CD14-positive monocyte (primary cell): ENCODE results near the gene PADI2. TPM values are rescaled to one million over a fixed set of nuclear protein-coding genes. Genes with fewer than 3 reads are reported as not detected.

Source experiments
- DNase-seq, 3 donors: peaks; one replicate each; pipeline ENCODE4 v3.0.0-alpha.2; 2011 to 2022
- H2AFZ ChIP-seq: 2 replicates; pipeline ENCODE4 v1.6.0; 2012; ENCODE audit warnings: mild to moderate bottlenecking, low read depth, low read length, inconsistent platforms; ENCODE audit not compliant: insufficient read depth, poor library complexity, severe bottlenecking
- H3K27ac ChIP-seq, 2 donors: 1 replicate in 1 of 2; 2 replicates in 1 of 2; pipeline ENCODE4 v1.5.1; 2012 to 2013; ENCODE audit warnings: low read length in 2 of 2, control low read depth in 1 of 2, inconsistent platforms in 1 of 2, low read depth in 1 of 2, mild to moderate bottlenecking in 1 of 2
- H3K27me3 ChIP-seq, 2 donors: one replicate each; pipeline versions ENCODE4 v1.6.0 to v1.6.1; 2011 to 2013; ENCODE audit warnings: low read length in 2 of 2; ENCODE audit not compliant: control insufficient read depth in 2 of 2, insufficient read depth in 2 of 2
- H3K36me3 ChIP-seq, 2 donors: replicated peaks in 1 of 2; 1 replicate in 1 of 2; 2 replicates in 1 of 2; pipeline versions ENCODE4 v1.5.1 to v1.6.1; 2012 to 2013; ENCODE audit warnings: low read length in 2 of 2, control low read depth in 1 of 2, inconsistent platforms in 1 of 2, mild to moderate bottlenecking in 1 of 2; ENCODE audit not compliant: insufficient read depth in 2 of 2, control insufficient read depth in 1 of 2
- H3K4me1 ChIP-seq, 2 donors: 1 replicate in 1 of 2; 2 replicates in 1 of 2; pipeline versions ENCODE4 v1.5.1 to v1.6.1; 2012 to 2013; ENCODE audit warnings: low read length in 2 of 2, control low read depth in 1 of 2, inconsistent platforms in 1 of 2, mild to moderate bottlenecking in 1 of 2, moderate library complexity in 1 of 2; ENCODE audit not compliant: insufficient read depth in 2 of 2, control insufficient read depth in 1 of 2
- H3K4me2 ChIP-seq: replicated peaks from 2 replicates; pipeline ENCODE3; 2012; ENCODE audit warnings: low read length, moderate library complexity, mild to moderate bottlenecking; ENCODE audit not compliant: poor library complexity, severe bottlenecking; ENCODE audit errors: extremely low read depth
- H3K4me3 ChIP-seq, 3 experiments: fragments of 200-600 bp in 1 of 3; sonication (generic) in 1 of 3; replicated peaks in 1 of 3; 1 replicate in 2 of 3; 2 replicates in 1 of 3; pipeline ENCODE4 v1.5.1; 2011 to 2013; ENCODE audit warnings: low read length in 3 of 3, mild to moderate bottlenecking in 3 of 3, control low read depth in 2 of 3, low read depth in 2 of 3, inconsistent platforms in 1 of 3, moderate library complexity in 1 of 3
- H3K79me2 ChIP-seq: 2 replicates; pipeline ENCODE4 v1.6.0; 2012; ENCODE audit warnings: mild to moderate bottlenecking, control low read depth, inconsistent platforms, low read length, moderate library complexity; ENCODE audit not compliant: insufficient read depth
- H3K9ac ChIP-seq: 2 replicates; pipeline ENCODE4 v1.6.0; 2017; ENCODE audit warnings: low read length, mild to moderate bottlenecking; ENCODE audit not compliant: insufficient read depth, poor library complexity, severe bottlenecking
- H3K9me3 ChIP-seq, 2 donors: replicated peaks in 1 of 2; 1 replicate in 1 of 2; 2 replicates in 1 of 2; pipeline versions ENCODE4 v1.5.1 to v1.6.1; 2012 to 2013; ENCODE audit warnings: low read length in 2 of 2, control low read depth in 1 of 2; ENCODE audit not compliant: control insufficient read depth in 1 of 2, insufficient read depth in 1 of 2
- H4K20me1 ChIP-seq: 2 replicates; pipeline ENCODE4 v1.6.0; 2012; ENCODE audit warnings: mild to moderate bottlenecking, low read length, control low read depth, moderate library complexity; ENCODE audit not compliant: insufficient read depth
- H3K27ac Mint-ChIP-seq, 7 donors: one replicate each; pipeline ENCODE4 v1.8.0; 2020; ENCODE audit warnings: mild to moderate bottlenecking in 7 of 7, mixed read lengths in 7 of 7, moderate library complexity in 6 of 7, inconsistent platforms in 2 of 7
- H3K27me3 Mint-ChIP-seq, 3 donors: one replicate each; pipeline ENCODE4 v1.8.0; 2021 to 2022; ENCODE audit warnings: low read depth in 3 of 3, mild to moderate bottlenecking in 3 of 3, mixed read lengths in 3 of 3, moderate library complexity in 3 of 3, inconsistent platforms in 1 of 3
- H3K36me3 Mint-ChIP-seq, 2 donors: one replicate each; pipeline ENCODE4 v1.8.0; 2020; ENCODE audit warnings: mixed read lengths in 2 of 2, inconsistent platforms in 1 of 2, mild to moderate bottlenecking in 1 of 2
- H3K4me1 Mint-ChIP-seq: one replicate; pipeline ENCODE4 v1.8.0; 2020; ENCODE audit warnings: mild to moderate bottlenecking, mixed read lengths
- H3K4me3 Mint-ChIP-seq, 2 donors: one replicate each; pipeline ENCODE4 v1.8.0; 2020; ENCODE audit warnings: mild to moderate bottlenecking in 2 of 2, mixed read lengths in 2 of 2, moderate library complexity in 1 of 2
- H3K9me3 Mint-ChIP-seq, 7 donors: one replicate each; pipeline ENCODE4 v1.8.0; 2020 to 2022; ENCODE audit warnings: mixed read lengths in 7 of 7, mild to moderate bottlenecking in 6 of 7, moderate library complexity in 6 of 7, inconsistent platforms in 2 of 7
- WGBS: methylation state at CpG from one replicate; pipeline ENCODE4 v1.1.5; 2013; ENCODE audit warnings: missing lambda C conversion rate; ENCODE audit not compliant: insufficient coverage; 5-methylcytosine and 5-hydroxymethylcytosine counted together
- intact Hi-C, 2 donors: fragments of 100-400 bp; cut with micrococcal nuclease; formaldehyde crosslinking; loops; one replicate each; pipeline versions ENCODE4 v1.15.0 to v1.15.1; 2023
- polyA plus RNA-seq, 3 donors: library from polyadenylated mRNA; depleted of rRNA in 1 of 3; unstranded in 2 of 3; stranded (reverse) in 1 of 3; fragments of 300-500 nt in 2 of 3; fragments of >200 nt in 1 of 3; fragmentation: Illumina TruSeq in 2 of 3; gene quantifications; 1 replicate in 2 of 3; 2 replicates in 1 of 3; pipeline ENCODE4 v1.2.3, GENCODE V29; 2012 to 2021
- TF ChIP-seq, protein P1 (sequence below): fragments of 200-600 bp; IDR thresholded peaks from one replicate; pipeline ENCODE4 v1.8.0; 2022; ENCODE audit warnings: antibody characterized with exemption, mild to moderate bottlenecking

Gene PADI2
- polyA plus RNA-seq, 3 donors: 18.6 to 61.7 (median 32.6) TPM

DNA sequence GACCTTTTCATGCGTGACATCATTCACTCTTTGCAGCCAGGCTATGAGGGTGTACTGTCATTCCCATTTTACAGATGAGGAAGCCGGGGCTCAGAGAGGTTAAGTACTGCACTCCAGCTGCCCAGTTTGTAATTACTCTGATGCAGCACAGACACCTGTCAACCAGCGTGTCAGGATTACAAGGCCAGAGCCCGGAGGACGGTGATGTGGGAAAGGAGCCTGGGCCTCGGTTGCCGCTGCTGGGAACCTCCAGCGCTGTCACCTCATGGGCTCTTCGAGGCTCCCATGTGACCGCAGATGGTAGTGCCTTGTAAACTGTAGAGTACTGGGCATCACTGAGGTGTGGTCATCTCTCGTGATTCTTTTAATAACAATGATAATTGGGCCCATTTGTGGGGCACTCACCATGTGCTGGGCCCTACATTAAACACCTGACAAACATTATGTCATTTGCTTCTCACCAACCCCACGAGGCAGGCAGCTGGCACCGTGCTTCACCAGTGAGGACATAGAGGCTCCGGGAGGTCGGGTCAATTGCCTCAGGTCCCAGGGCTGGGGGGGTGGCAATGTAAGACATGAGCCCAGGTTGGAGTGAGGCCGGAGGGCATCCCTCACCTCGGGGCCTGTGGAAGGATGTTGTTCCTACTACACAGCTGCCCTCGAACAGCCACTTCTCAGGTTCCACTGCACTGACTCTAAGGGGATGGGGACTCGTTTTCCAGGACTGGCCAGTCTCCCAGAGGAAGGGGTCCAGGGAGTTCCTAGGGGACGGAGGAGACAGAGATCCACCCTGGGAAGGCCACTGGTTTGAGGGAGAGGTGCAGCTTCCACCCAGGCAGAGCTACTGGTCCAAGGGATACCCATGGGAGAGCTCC lies 42.9 kb upstream of the PADI2 start:
- Histone ChIP-seq H3K36me3 (no peaks in the 10 kb centered on the region), H3K9me3 (no peaks in the 10 kb centered on the region)
- H3K9me3 Mint-ChIP-seq: peaks cover 2 to 11% (median 7%) of the 10 kb centered on the region in 7 donors

DNA sequence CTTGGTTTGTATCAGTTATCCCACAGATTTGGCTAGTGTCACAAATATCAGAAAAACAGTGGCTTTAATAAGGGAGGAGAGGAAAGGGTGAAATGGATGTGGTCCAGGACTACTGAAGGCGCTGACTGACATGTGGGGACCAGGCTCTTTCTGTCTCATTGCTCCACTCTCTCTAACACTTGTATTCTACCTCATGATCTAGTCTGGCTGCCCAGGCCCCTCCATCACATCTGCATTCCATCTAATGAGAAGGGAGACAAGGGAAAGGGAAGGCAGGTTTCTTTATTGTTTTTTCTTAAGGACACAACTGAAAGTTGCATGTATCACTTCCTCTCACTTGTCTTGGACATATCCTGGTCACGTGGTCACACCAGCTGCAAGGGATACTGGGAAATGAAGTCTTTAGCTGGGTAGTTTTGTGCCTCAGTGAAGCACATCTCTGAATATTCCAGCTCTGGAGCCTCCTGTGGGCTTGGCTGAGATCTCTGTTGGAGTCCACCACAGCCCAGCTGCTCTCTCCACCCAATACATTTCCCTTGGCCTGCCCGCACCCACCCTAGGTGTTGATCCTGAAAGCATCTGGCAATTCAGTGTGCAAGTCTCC lies 42.0 kb upstream of the PADI2 start:
- TF ChIP-seq, protein P1, sequence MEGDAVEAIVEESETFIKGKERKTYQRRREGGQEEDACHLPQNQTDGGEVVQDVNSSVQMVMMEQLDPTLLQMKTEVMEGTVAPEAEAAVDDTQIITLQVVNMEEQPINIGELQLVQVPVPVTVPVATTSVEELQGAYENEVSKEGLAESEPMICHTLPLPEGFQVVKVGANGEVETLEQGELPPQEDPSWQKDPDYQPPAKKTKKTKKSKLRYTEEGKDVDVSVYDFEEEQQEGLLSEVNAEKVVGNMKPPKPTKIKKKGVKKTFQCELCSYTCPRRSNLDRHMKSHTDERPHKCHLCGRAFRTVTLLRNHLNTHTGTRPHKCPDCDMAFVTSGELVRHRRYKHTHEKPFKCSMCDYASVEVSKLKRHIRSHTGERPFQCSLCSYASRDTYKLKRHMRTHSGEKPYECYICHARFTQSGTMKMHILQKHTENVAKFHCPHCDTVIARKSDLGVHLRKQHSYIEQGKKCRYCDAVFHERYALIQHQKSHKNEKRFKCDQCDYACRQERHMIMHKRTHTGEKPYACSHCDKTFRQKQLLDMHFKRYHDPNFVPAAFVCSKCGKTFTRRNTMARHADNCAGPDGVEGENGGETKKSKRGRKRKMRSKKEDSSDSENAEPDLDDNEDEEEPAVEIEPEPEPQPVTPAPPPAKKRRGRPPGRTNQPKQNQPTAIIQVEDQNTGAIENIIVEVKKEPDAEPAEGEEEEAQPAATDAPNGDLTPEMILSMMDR: no peak
- DNase-seq: peak; percentile 44 to 64 (median 51)

More for the DNA sequence above, 42.9 kb upstream of the PADI2 start:
- peaks cover 7% of the 10 kb centered on the region for H3K4me1 Mint-ChIP-seq
- Histone ChIP-seq H3K4me2 (no peak overlapping the region), H3K4me3 (no peak overlapping the region), H3K9ac (no peak overlapping the region), H3K4me1 (peaks cover 4 to 7% of the 10 kb centered on the region in 2 donors), H4K20me1 (no peaks in the 10 kb centered on the region), H3K27me3 (no peaks in the 10 kb centered on the region), H2AFZ (no peak overlapping the region), H3K27ac (no peak overlapping the region), H3K79me2 (no peaks in the 10 kb centered on the region)
- no peaks in the 10 kb centered on the region for H3K36me3 Mint-ChIP-seq
- peaks cover 4 to 10% (median 8%) of the 10 kb centered on the region in 3 donors for H3K27me3 Mint-ChIP-seq
- 97% methylated on average over 10 of the region's 20 CpGs for WGBS
- no peak overlapping the region for H3K4me3 Mint-ChIP-seq
- intact Hi-C loops: no loop called here
- peak overlapping the region in 1 of 7 donors; percentile 41 for H3K27ac Mint-ChIP-seq
- no peak for DNase-seq
- TF ChIP-seq, protein P1: no peak

More for the DNA sequence above, 42.0 kb upstream of the PADI2 start:
- peaks cover 4 to 8% (median 4%) of the 10 kb centered on the region in 3 donors for H3K27me3 Mint-ChIP-seq
- peak overlapping the region; percentile 55 to 87 (median 71) for H3K27ac Mint-ChIP-seq
- 60% methylated on average over 2 of the region's 3 CpGs for WGBS
- H2AFZ ChIP-seq: peak overlapping the region; percentile 61
- no peaks in the 10 kb centered on the region for H4K20me1 ChIP-seq
- no peak overlapping the region for H3K9ac ChIP-seq
- H3K36me3 ChIP-seq: no peaks in the 10 kb centered on the region
- intact Hi-C loops: no loop called here
- H3K9me3 ChIP-seq: peaks cover 0 to 5% of the 10 kb centered on the region in 2 donors
- H3K36me3 Mint-ChIP-seq: no peaks in the 10 kb centered on the region
- peak overlapping the region; percentile 54 for H3K4me2 ChIP-seq
- peaks cover 7% of the 10 kb centered on the region for H3K4me1 Mint-ChIP-seq
- H3K79me2 ChIP-seq: no peaks in the 10 kb centered on the region
- H3K4me3 ChIP-seq: no peak overlapping the region
- peak overlapping the region in 1 of 2 donors; percentile 78 for H3K27ac ChIP-seq
- H3K27me3 ChIP-seq: no peaks in the 10 kb centered on the region
- peak overlapping the region in 1 of 2 donors; percentile 37 for H3K4me3 Mint-ChIP-seq
- peaks cover 6 to 20% (median 12%) of the 10 kb centered on the region in 7 donors for H3K9me3 Mint-ChIP-seq
- peaks cover 4 to 7% of the 10 kb centered on the region in 2 donors for H3K4me1 ChIP-seq
